IMR-90 (cell line): ENCODE results near the gene SEMA3G.

Experiments used
- CHD1 ChIP-seq: IDR thresholded peaks from 2 replicates; pipeline ENCODE4 v1.6.1; 2012; ENCODE audit warnings: low read depth, low read length, improper control_type of control experiment
- MAFK ChIP-seq: IDR thresholded peaks from 2 replicates; pipeline ENCODE4 v1.6.1; 2012; ENCODE audit warnings: low read depth, low read length, improper control_type of control experiment
- MXI1 ChIP-seq: IDR thresholded peaks from 2 replicates; pipeline ENCODE4 v1.6.1; 2012; ENCODE audit warnings: low read depth, mild to moderate bottlenecking, low read length, moderate library complexity, borderline replicate concordance
- POLR2A ChIP-seq: IDR thresholded peaks from 2 replicates; pipeline ENCODE4 v1.6.1; 2012; ENCODE audit warnings: mild to moderate bottlenecking, low read depth, low read length
- RAD21 ChIP-seq: IDR thresholded peaks from 2 replicates; pipeline ENCODE4 v1.6.1; 2012; ENCODE audit warnings: low read length, improper control_type of control experiment
- SMC3 ChIP-seq: fragments of 150-350 bp; IDR thresholded peaks from 2 replicates; pipeline ENCODE4 v1.6.1; 2016; ENCODE audit warnings: low read depth, mild to moderate bottlenecking, antibody characterized with exemption, low read length, moderate library complexity
- TF ChIP-seq, protein P1 (sequence below): conservative IDR thresholded peaks from 2 replicates; pipeline ENCODE4 v1.5.1; 2012; ENCODE audit warnings: mild to moderate bottlenecking, low read depth, low read length, improper control_type of control experiment
- TF ChIP-seq, protein P2 (sequence below): fragments of 150-350 bp; IDR thresholded peaks from 2 replicates; pipeline ENCODE4 v1.6.1; 2017; ENCODE audit warnings: mild to moderate bottlenecking, antibody characterized with exemption, low read length, low read depth
- TF ChIP-seq, protein P3 (sequence below): fragments of 150-350 bp; IDR thresholded peaks from 2 replicates; pipeline ENCODE4 v1.6.1; 2016; ENCODE audit warnings: low read depth, mild to moderate bottlenecking, low read length, moderate library complexity, borderline replicate concordance

DNA sequence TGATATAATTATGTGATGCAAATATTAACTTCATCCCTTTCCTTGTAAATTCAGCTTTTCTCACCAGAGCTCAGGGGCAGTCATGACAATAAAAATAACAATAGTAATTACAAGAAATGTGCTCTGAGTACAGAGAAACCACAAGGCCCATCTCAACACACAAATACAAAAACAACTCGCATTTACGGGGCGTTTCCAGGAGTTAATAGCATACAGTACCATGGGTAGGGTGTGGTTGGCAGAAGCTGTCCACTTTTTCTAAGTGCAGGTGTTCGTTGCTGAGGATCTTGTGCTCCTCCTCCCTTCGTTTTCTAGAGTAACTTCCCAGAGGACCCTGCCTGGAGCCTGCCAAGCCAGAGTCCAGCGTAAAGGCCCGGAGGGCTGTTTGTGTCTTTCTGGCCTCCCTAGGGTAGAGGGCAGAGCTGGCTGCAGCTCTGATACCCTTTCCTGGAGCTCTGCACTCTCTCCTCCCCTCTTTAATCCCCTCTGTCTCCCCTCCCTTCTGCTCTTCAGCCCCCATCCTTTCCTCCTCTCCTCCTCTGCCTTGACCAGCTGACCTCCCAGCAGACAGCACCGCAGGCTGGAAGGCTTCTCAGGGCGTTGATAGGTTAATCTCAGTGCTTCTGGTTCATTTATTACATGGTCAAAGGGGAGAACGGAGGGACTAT, 11.4 kb downstream of the SEMA3G start:
- TF ChIP-seq, protein P1, sequence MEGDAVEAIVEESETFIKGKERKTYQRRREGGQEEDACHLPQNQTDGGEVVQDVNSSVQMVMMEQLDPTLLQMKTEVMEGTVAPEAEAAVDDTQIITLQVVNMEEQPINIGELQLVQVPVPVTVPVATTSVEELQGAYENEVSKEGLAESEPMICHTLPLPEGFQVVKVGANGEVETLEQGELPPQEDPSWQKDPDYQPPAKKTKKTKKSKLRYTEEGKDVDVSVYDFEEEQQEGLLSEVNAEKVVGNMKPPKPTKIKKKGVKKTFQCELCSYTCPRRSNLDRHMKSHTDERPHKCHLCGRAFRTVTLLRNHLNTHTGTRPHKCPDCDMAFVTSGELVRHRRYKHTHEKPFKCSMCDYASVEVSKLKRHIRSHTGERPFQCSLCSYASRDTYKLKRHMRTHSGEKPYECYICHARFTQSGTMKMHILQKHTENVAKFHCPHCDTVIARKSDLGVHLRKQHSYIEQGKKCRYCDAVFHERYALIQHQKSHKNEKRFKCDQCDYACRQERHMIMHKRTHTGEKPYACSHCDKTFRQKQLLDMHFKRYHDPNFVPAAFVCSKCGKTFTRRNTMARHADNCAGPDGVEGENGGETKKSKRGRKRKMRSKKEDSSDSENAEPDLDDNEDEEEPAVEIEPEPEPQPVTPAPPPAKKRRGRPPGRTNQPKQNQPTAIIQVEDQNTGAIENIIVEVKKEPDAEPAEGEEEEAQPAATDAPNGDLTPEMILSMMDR: no peak
- TF ChIP-seq, protein P2, sequence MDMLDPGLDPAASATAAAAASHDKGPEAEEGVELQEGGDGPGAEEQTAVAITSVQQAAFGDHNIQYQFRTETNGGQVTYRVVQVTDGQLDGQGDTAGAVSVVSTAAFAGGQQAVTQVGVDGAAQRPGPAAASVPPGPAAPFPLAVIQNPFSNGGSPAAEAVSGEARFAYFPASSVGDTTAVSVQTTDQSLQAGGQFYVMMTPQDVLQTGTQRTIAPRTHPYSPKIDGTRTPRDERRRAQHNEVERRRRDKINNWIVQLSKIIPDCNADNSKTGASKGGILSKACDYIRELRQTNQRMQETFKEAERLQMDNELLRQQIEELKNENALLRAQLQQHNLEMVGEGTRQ: no peak
- TF ChIP-seq, protein P3, sequence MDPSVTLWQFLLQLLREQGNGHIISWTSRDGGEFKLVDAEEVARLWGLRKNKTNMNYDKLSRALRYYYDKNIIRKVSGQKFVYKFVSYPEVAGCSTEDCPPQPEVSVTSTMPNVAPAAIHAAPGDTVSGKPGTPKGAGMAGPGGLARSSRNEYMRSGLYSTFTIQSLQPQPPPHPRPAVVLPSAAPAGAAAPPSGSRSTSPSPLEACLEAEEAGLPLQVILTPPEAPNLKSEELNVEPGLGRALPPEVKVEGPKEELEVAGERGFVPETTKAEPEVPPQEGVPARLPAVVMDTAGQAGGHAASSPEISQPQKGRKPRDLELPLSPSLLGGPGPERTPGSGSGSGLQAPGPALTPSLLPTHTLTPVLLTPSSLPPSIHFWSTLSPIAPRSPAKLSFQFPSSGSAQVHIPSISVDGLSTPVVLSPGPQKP: no peak
- TF ChIP-seq POLR2A (no peak), RAD21 (no peak), MXI1 (no peak), CHD1 (no peak), SMC3 (no peak), MAFK (no peak)
